ENCODE results near the gene KLHL6. TPM values are rescaled to one million over a fixed set of nuclear protein-coding genes. Genes with fewer than 3 reads are reported as not detected.

The KLHL6 gene
- total RNA-seq, 1 experiment from 2014 or later = 0.11 TPM

DNA sequence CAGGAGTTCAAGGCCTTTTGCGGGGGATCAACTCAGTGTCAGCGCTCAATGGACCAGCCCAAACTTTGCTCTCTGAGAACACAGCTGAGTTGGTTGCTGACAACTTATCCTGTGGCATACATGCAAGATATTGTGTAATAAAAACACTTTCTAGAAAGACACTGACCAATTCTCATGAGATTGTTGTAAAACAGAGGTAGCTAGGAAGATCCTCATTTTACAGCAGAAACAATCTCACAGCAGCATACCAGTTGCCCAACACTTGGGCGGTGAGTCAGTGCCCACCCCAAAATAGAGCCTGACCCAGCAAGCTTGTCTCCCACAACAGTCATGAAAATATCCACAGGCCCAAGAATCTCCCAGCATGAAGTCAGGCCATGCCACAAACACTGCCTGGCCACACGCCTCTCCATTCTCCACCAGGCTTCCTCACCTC lies 18.2 kb downstream of the KLHL6 start:
- Mint-ChIP-seq H3K27ac (no peak overlapping the region), H3K4me1 (peaks cover 28% of the 10 kb centered on the region), H3K9me3 (no peaks in the 10 kb centered on the region), H3K4me3 (no peak overlapping the region), H3K27me3 (ENCODE audit: low read depth) (peaks cover 96% of the 10 kb centered on the region), H3K36me3 (no peaks in the 10 kb centered on the region)
- DNase-seq (ENCODE audit: low spot score) (no peak), ATAC-seq (no peak)
- TF ChIP-seq, protein P1, sequence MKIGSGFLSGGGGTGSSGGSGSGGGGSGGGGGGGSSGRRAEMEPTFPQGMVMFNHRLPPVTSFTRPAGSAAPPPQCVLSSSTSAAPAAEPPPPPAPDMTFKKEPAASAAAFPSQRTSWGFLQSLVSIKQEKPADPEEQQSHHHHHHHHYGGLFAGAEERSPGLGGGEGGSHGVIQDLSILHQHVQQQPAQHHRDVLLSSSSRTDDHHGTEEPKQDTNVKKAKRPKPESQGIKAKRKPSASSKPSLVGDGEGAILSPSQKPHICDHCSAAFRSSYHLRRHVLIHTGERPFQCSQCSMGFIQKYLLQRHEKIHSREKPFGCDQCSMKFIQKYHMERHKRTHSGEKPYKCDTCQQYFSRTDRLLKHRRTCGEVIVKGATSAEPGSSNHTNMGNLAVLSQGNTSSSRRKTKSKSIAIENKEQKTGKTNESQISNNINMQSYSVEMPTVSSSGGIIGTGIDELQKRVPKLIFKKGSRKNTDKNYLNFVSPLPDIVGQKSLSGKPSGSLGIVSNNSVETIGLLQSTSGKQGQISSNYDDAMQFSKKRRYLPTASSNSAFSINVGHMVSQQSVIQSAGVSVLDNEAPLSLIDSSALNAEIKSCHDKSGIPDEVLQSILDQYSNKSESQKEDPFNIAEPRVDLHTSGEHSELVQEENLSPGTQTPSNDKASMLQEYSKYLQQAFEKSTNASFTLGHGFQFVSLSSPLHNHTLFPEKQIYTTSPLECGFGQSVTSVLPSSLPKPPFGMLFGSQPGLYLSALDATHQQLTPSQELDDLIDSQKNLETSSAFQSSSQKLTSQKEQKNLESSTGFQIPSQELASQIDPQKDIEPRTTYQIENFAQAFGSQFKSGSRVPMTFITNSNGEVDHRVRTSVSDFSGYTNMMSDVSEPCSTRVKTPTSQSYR (CRISPR knock-in tag; IDR thresholded peaks at IDR 0.05) = no peak
- no peak for TF ChIP-seq TP53 (CRISPR knock-in tag; IDR thresholded peaks at IDR 0.05)
- TF ChIP-seq, protein P2, sequence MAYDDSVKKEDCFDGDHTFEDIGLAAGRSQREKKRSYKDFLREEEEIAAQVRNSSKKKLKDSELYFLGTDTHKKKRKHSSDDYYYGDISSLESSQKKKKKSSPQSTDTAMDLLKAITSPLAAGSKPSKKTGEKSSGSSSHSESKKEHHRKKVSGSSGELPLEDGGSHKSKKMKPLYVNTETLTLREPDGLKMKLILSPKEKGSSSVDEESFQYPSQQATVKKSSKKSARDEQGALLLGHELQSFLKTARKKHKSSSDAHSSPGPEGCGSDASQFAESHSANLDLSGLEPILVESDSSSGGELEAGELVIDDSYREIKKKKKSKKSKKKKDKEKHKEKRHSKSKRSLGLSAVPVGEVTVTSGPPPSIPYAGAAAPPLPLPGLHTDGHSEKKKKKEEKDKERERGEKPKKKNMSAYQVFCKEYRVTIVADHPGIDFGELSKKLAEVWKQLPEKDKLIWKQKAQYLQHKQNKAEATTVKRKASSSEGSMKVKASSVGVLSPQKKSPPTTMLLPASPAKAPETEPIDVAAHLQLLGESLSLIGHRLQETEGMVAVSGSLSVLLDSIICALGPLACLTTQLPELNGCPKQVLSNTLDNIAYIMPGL (CRISPR knock-in tag; IDR thresholded peaks at IDR 0.05) = no peak
- no peak for TF ChIP-seq GABPB1 (CRISPR knock-in tag; IDR thresholded peaks at IDR 0.05)
- TF ChIP-seq ETV6 (CRISPR knock-in tag; IDR thresholded peaks at IDR 0.05) = no peak
- TF ChIP-seq NR2C2 (CRISPR knock-in tag; IDR thresholded peaks at IDR 0.05) = no peak
- TF ChIP-seq PRDM15 (CRISPR knock-in tag; IDR thresholded peaks at IDR 0.05) = no peak
- TF ChIP-seq ZBTB21 (CRISPR knock-in tag; IDR thresholded peaks at IDR 0.05; ENCODE audit: borderline replicate concordance) = no peak
- no peak for TF ChIP-seq SMAD4 (CRISPR knock-in tag; IDR thresholded peaks at IDR 0.05)
- TF ChIP-seq RORB (CRISPR knock-in tag; IDR thresholded peaks at IDR 0.05) = no peak
- POLR2A ChIA-PET = interaction anchor here (0.5 kb wide), 1 partner anchor 98 kb away, joined by 4 read pairs; no protein-coding TSS in a partner anchor
- CTCF ChIA-PET = interaction anchor here (0.8 to 1.8 kb wide), 3 partner anchors 23 to 57 kb away, joined by 3 to 5 read pairs (median 4); no protein-coding TSS in a partner anchor

- no peaks in the 10 kb centered on the region for H3K9me3 Mint-ChIP-seq
- H3K27me3 Mint-ChIP-seq (ENCODE audit: low read depth) = peaks cover 96% of the 10 kb centered on the region
- no peak overlapping the region for H3K27ac Mint-ChIP-seq
- H3K36me3 Mint-ChIP-seq = no peaks in the 10 kb centered on the region
- ChIA-PET CTCF (interaction anchor here (1.3 to 1.8 kb wide), 2 partner anchors 24 to 56 kb away, joined by 4 to 5 read pairs; no protein-coding TSS in a partner anchor), POLR2A (no interaction called here)
- ATAC-seq (no peak; the same call in 1 of the 2 replicates), DNase-seq (ENCODE audit: low spot score) (no peak)
- no peak overlapping the region for H3K4me3 Mint-ChIP-seq
- peaks cover 29% of the 10 kb centered on the region for H3K4me1 Mint-ChIP-seq
- TF ChIP-seq, protein P3, sequence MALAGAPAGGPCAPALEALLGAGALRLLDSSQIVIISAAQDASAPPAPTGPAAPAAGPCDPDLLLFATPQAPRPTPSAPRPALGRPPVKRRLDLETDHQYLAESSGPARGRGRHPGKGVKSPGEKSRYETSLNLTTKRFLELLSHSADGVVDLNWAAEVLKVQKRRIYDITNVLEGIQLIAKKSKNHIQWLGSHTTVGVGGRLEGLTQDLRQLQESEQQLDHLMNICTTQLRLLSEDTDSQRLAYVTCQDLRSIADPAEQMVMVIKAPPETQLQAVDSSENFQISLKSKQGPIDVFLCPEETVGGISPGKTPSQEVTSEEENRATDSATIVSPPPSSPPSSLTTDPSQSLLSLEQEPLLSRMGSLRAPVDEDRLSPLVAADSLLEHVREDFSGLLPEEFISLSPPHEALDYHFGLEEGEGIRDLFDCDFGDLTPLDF (CRISPR knock-in tag; IDR thresholded peaks at IDR 0.05) = no peak
- TF ChIP-seq MLX (CRISPR knock-in tag; IDR thresholded peaks at IDR 0.05) (no peak), TEAD1 (CRISPR knock-in tag; IDR thresholded peaks at IDR 0.05) (no peak), TCF7 (CRISPR knock-in tag; IDR thresholded peaks at IDR 0.05; ENCODE audit: low read depth) (no peak), AFF4 (CRISPR knock-in tag; IDR thresholded peaks at IDR 0.05; ENCODE audit: borderline replicate concordance) (no peak), ZNF232 (CRISPR knock-in tag; IDR thresholded peaks at IDR 0.05) (no peak), NR1H2 (CRISPR knock-in tag; IDR thresholded peaks at IDR 0.05) (no peak), CBFB (CRISPR knock-in tag; IDR thresholded peaks at IDR 0.05; ENCODE audit: low read depth) (no peak)
- TF ChIP-seq, protein P4, sequence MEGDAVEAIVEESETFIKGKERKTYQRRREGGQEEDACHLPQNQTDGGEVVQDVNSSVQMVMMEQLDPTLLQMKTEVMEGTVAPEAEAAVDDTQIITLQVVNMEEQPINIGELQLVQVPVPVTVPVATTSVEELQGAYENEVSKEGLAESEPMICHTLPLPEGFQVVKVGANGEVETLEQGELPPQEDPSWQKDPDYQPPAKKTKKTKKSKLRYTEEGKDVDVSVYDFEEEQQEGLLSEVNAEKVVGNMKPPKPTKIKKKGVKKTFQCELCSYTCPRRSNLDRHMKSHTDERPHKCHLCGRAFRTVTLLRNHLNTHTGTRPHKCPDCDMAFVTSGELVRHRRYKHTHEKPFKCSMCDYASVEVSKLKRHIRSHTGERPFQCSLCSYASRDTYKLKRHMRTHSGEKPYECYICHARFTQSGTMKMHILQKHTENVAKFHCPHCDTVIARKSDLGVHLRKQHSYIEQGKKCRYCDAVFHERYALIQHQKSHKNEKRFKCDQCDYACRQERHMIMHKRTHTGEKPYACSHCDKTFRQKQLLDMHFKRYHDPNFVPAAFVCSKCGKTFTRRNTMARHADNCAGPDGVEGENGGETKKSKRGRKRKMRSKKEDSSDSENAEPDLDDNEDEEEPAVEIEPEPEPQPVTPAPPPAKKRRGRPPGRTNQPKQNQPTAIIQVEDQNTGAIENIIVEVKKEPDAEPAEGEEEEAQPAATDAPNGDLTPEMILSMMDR (IDR thresholded peaks at IDR 0.05) = no peak
Measured at GRCh38 chr3:183536238-183536880, 19.1 kb downstream of the KLHL6 start.
